ENCODE results near the gene ZNF532. TPM values are rescaled to one million over a fixed set of nuclear protein-coding genes. Genes with fewer than 3 reads are reported as not detected.

ZNF532 gene
- total RNA-seq, 1 experiment from 2014 or later, result 6.1 TPM

DNA sequence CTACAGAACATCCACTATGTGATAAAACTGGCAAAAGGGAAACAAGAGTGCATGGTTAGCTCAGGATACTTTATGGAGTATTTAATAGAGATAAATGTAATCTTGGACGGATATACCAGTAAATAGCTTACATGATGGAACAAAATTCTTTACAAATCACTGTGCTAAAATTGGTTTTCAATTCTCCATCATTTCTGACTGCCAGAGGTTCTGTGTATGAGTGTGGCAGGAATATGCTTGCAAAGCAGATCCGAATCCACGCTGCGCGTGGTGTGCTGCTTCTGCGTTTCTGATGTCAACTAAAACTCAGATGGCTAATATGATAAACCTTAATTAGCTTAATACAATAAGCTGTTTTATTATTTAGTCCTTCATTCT lies 2.1 kb downstream of the ZNF532 start:
- DNase-seq (ENCODE audit: extremely low read depth, low read depth), result no peak

DNA sequence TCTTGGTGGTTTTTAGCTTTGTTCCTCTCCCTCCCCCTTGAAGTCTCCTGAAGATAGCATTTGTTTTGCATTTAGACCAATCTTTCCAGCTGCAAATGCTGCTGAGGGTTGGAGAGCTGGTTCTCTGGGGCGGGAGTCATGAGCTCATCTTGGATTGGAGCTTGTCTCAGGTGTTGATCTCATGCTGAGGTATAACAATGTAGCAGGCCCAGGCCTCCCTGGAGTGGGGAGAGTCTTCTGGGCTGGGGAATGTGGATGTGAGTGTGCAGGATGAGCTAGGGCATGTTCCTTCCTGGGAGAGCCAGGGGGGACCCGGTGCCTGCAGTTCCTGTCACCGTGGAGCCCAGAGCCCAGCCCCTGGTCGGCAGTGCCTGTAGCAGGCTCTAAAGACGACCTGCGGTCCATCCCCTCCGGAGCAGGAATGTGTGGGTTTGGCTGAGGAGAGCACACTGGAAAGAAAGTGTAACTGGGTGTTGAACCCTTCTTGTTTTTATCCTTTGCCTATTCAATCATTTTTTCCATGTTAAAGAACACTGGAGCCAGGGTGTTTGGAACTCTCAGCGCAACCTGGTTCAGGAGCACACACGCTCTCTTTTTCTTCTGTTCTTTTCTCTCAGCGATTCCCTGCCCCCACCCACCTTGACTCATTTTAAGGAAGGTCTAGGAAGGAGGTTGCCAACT lies 2.7 kb downstream of the ZNF532 start:
- no peak for DNase-seq (ENCODE audit: extremely low read depth, low read depth)

DNA sequence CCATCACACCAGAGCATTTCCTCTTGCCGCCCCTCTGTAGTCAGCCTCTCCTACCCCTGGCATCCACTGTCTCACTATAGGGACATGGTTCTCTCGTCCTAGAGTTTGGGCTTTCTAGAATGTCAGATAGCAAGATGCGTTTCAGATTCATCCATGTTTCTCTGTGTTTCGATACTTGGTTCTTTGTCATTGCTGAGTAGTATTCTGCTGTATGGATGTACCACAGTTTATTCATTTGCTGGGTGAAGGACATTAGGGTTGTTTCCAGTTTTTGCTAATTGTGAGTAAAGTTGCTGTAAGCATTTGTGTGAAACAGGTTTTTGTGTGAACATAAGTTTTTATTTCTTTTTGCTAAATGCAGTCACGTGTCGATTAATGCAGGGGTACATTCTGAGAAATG lies 3.8 kb downstream of the ZNF532 start:
- no peak for DNase-seq (ENCODE audit: extremely low read depth, low read depth)

DNA sequence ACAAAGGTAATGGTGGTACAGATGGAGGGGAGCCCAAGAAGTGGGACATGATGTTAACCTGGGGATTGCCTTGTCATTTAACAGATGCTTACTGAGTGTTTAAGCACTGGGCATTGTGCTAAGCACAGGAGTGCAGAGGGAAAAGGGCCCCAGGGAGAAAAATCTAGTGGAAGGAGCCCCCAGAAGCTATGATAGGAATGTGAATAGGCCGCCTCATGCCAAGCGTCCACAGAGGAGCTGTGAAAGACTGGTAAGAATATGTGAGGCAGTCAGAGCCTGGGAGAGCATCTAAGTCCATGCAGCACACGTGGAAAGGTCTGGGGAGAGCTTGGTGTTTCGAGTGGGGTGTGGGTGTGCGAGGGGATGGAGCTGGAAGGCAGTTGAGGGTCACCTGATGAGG lies 5.5 kb downstream of the ZNF532 start:
- DNase-seq (ENCODE audit: extremely low read depth, low read depth), result no peak

GRCh38 chr18:58870621-58871020 lies 5.9 kb downstream of the ZNF532 start:
- no peak for DNase-seq (ENCODE audit: extremely low read depth, low read depth)

DNA sequence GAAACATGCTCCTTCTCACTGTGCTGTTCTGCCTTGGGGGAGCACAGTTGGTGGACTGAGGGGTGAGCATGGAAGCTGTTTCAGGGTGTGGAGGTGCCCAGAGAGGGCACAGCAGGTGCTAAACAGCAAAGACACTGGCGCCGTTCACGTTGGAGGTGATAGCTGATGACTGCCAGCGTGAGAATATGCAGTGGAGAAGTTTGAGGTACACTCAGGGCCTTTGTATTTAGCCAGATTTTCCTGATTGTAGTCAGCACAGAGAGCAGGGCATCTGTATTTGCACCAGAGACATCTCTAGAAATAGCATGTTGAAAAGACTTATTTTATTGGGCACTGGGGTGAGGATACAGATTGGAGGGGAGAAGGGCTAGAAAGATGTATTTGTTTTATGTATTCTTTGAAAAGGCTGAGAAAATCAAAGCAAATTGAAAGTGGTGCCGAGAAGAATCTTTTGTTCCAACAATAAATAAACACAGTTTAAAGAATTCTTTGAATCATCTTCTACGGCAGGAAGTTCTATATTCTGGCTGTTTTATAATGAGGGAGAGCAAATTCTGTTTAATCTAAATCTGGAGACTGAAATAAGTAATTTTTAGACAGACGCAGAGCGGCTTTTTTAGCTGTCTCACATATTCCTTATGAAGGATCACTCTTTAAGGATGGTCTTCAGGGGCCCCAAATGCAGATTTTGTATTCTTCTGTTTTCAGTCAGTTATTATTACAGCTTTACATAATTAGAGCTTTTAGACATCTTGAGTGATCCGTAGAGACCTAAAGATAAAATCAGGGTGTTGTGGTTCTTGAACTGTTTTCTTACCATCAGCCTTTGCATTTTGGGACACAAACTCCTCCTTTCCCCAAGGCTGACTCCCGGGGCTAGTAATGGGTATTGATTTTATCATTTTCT lies 7.1 kb downstream of the ZNF532 start:
- no peak for DNase-seq (ENCODE audit: extremely low read depth, low read depth)

DNA sequence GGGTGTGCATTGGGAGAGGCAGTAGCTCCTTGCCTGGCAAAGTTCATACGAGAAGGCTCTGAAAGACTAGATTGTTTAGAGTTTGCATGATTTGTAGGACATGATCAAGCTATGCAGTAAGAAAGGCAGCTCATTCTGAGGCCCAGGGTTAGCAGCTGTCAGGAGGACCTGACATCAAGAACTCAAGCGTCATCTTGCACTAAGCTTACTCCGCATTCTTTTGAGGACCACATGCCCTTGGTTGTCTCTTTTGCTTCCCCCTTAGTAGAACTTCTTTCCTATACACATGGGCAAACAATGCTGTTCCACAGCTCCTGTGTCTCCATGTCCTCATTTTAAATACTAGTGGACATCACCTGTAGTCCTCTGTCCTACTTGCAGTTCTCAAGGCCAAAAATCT lies 14.0 kb downstream of the ZNF532 start:
- DNase-seq (ENCODE audit: extremely low read depth, low read depth), result no peak

DNA sequence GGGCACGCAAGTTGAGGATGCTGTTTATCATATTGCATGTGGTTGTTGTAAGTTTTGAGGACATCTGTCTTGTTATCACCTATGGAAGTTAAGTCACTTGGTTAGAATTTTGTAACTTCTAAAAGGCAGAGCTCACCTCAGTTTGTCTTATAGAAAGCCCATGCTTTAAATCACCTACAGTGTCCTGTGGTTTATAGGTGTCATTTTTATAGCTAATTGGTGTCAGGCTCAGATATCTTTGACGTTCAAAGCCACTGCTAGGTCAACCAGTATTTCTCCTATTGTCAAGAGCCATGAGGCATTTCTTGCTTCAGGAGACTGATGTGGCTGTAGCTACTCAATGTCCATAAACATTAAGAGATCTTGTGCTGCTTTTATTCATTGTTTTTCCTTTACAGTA lies 16.8 kb downstream of the ZNF532 start:
- no peak for DNase-seq (ENCODE audit: extremely low read depth, low read depth)

GRCh38 chr18:58882044-58882443 lies 17.4 kb downstream of the ZNF532 start:
- DNase-seq (ENCODE audit: extremely low read depth, low read depth), result no peak

DNA sequence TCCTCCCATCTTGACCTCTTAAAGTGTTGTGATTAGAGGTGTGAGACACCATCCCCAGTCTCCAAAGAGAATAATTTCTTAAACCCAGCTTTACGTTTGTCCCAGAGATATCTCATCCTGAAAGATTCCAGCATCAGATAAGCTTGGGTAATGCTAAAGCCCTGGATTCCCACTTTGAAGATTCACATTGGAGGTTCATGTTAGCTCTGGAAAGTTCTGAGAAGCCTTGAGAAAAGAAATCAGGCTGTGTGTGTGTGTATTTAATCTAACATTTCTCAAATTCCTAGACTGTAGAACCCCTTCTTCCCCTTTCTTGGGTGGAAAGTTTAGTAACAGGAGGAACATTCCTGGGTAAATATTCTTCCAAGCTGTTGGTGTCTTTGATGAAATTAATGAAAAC lies 18.0 kb downstream of the ZNF532 start:
- DNase-seq (ENCODE audit: extremely low read depth, low read depth), result no peak

DNA sequence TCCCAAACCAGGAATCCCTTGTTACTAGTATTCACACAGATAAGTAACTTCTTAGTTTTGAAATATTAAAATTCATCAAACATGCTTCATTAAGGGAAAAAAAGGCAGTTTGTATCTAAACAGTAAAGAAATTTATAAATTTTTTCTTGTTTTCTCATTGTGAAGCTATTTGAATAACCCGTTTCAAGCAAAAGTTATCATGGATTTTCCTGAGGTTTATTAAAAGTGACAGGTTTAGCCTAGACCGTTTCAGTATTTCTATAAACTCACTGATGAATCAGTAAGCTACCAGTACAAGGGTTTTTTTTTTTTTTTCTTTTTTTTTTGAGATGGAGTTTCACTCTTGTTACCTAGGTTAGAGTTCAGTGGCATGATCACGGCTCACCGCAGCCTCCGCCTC lies 20.0 kb downstream of the ZNF532 start:
- DNase-seq (ENCODE audit: extremely low read depth, low read depth), result no peak

DNA sequence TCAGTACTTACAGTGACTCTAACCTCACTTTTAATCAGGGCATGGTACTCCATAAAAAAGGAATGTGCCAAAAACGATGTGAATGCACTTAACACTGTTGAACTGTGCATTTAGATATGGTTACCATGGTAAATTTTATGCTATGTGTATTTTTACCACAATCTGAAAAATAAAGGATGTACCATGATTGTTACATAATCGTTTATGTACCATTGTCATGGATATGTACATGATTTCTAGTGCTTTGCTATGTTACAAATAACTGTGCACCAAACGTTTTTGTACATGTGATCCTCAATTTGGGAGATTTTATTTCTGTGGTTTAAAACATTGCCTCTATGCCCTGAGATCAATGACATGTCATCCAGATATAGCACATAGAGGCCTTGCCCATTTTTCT lies 21.8 kb downstream of the ZNF532 start:
- no peak for DNase-seq (ENCODE audit: extremely low read depth, low read depth)

- no peak for DNase-seq (ENCODE audit: extremely low read depth, low read depth)
Measured at GRCh38 chr18:58886864-58887612, 22.4 kb downstream of the ZNF532 start.

GRCh38 chr18:58887613-58887963 lies 22.9 kb downstream of the ZNF532 start:
- DNase-seq (ENCODE audit: extremely low read depth, low read depth), result no peak

GRCh38 chr18:58891776-58892175 lies 27.1 kb downstream of the ZNF532 start:
- no peak for DNase-seq (ENCODE audit: extremely low read depth, low read depth)

DNA sequence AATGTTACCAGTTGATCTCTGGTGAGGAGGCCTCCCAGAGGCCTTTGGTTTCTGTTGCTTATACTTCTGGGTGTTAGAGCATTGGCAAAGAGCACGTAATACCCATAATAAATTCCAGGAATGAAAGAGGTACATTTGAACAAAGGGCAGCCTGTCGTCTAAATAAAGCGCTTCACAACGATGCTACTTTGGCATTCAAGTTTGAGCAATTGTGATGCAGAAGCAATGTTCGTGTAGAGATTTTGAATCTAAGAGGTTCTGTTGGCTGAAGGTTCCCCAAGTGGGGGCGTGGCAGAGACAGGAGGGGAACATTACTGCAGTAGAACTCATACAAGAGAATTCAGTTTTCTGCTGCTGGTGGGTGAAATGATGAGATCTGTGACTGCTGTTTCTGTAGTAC lies 27.8 kb downstream of the ZNF532 start:
- no peak for DNase-seq (ENCODE audit: extremely low read depth, low read depth)

DNA sequence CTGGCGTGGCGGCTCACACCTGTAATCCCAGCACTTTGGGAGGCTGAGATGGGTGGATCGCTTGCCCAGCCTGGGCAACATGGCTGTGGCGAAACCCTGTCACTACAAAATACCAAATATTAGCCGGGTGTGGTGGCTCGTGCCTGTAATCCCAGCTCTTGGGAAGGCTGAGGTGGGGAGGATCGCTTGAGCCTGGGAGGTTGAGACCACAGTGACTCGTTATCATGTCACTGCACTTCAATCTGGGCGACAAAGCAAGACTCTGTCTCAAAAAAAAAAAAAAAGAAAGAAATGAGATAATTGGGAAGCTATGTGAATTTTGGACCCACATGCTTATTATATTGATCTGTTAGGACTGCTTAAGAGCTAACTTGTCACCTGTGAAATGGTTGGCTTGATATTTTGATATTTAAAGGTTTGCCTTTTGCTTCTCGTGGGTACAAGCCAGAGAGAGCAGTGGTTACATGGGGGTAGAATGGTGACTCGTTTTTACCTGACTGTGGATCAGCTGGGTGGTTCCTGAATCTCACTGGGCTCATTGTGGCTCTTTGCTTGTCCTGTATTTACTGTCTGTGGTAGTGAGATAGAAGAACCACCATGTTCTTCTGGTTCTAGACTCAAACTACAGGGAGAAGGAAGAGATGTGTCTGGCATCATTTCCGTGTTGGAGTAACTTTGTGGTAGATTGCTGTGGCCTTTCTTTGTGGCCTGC lies 28.9 kb downstream of the ZNF532 start:
- no peak for DNase-seq (ENCODE audit: extremely low read depth, low read depth)

DNA sequence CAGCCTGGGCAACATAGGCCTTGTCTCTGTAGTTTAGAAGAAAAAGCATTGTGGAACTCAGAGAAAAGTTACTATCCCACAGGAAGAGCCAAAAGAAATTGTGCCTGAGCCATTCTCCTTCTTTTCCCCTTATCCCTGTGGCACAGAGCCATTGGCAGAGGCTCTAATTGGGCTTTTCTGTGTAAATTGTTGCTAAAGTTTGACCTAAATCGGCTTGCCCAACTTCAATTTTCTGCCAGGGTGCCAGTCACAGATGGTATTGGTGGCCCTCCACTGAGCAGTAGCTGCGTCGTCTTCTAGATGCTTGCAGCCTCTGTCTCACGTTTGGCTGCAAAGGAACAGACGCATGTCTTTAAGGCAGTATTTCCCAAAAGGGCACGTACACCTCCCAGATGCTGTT lies 30.3 kb downstream of the ZNF532 start:
- DNase-seq (ENCODE audit: extremely low read depth, low read depth), result no peak

- no peak for DNase-seq (ENCODE audit: extremely low read depth, low read depth)
Measured at GRCh38 chr18:58895385-58895784, 30.7 kb downstream of the ZNF532 start.

GRCh38 chr18:58896268-58896667 lies 31.6 kb downstream of the ZNF532 start:
- no peak for DNase-seq (ENCODE audit: extremely low read depth, low read depth)
